Activated CD8-positive, alpha-beta memory T cell treated with anti-CD3 and anti-CD28 coated beads, Interleukin-2, amount 10 ng/mL, durations not matched to agents 7 days and 5 days (primary cell): ENCODE measurements around the gene TMX3. TPM values are rescaled to one million over a fixed set of nuclear protein-coding genes. Genes with fewer than 3 reads are reported as not detected.

ENCODE experiments used
- ATAC-seq: fragments of 150-1000 bp; cut with Tn5 transposase; one replicate; pipeline ENCODE4 v1.10.0; 2021; ENCODE audit warnings: moderate library complexity
- CTCF ChIA-PET: fragments of 350-600 bp; sonication (Branson Sonifier 250); formaldehyde crosslinking; loops from one replicate; lab custom pipeline; 2021; ENCODE audit warnings: antibody characterized with exemption; lab: Charles Lee
- DNase-seq: peaks from one replicate; pipeline ENCODE4 v3.0.0-alpha.2; 2020
- H3K27ac Mint-ChIP-seq: one replicate; pipeline ENCODE4 v1.8.0; 2021; ENCODE audit warnings: mild to moderate bottlenecking, mixed read lengths
- H3K27me3 Mint-ChIP-seq: one replicate; pipeline ENCODE4 v1.8.0; 2021; ENCODE audit warnings: mixed read lengths
- H3K36me3 Mint-ChIP-seq: one replicate; pipeline ENCODE4 v1.8.0; 2021; ENCODE audit warnings: mild to moderate bottlenecking, mixed read lengths
- H3K4me1 Mint-ChIP-seq: one replicate; pipeline ENCODE4 v1.8.0; 2021; ENCODE audit warnings: mixed read lengths
- H3K4me3 Mint-ChIP-seq: one replicate; pipeline ENCODE4 v1.8.0; 2021; ENCODE audit warnings: mild to moderate bottlenecking, moderate library complexity, mixed read lengths
- H3K9me3 Mint-ChIP-seq: one replicate; pipeline ENCODE4 v1.8.0; 2022; ENCODE audit warnings: low read depth, mixed read lengths
- total RNA-seq, 2 experiments: library from RNA; stranded (reverse); gene quantifications; one replicate each; pipeline ENCODE4 v1.2.3, GENCODE V29; 2021

The TMX3 gene
- total RNA-seq, 2 experiments from 2014 or later, result 50.3 to 65.4 TPM

- H3K27ac Mint-ChIP-seq, result no peak overlapping the region
- H3K36me3 Mint-ChIP-seq, result peaks cover 5% of the 10 kb centered on the region
- H3K27me3 Mint-ChIP-seq, result no peaks in the 10 kb centered on the region
- CTCF ChIA-PET, result no interaction called here
- DNase-seq (no peak), ATAC-seq (no peak)
- H3K9me3 Mint-ChIP-seq, result no peaks in the 10 kb centered on the region
- H3K4me1 Mint-ChIP-seq, result peaks cover 3% of the 10 kb centered on the region
- no peak overlapping the region for H3K4me3 Mint-ChIP-seq
Observed at GRCh38 chr18:68727506-68727905, 12.6 kb upstream of the TMX3 start.

GRCh38 chr18:68725346-68725745 is 10.4 kb upstream of the TMX3 start:
- Mint-ChIP-seq H3K4me3 (no peak overlapping the region), H3K36me3 (peaks cover 5% of the 10 kb centered on the region), H3K27me3 (no peaks in the 10 kb centered on the region), H3K9me3 (no peaks in the 10 kb centered on the region), H3K27ac (no peak overlapping the region), H3K4me1 (peaks cover 18% of the 10 kb centered on the region)
- no peak for DNase-seq
- no peak for ATAC-seq
- CTCF ChIA-PET, result no interaction called here

- H3K27me3 Mint-ChIP-seq, result no peaks in the 10 kb centered on the region
- no peak for DNase-seq
- CTCF ChIA-PET, result no interaction called here
- no peak overlapping the region for H3K27ac Mint-ChIP-seq
- no peaks in the 10 kb centered on the region for H3K9me3 Mint-ChIP-seq
- ATAC-seq, result no peak
- H3K4me3 Mint-ChIP-seq, result no peak overlapping the region
- H3K36me3 Mint-ChIP-seq, result peaks cover 8% of the 10 kb centered on the region
- peaks cover 20% of the 10 kb centered on the region for H3K4me1 Mint-ChIP-seq
Observed at GRCh38 chr18:68724021-68724420, 9.1 kb upstream of the TMX3 start.

- Mint-ChIP-seq H3K4me3 (no peak overlapping the region), H3K27me3 (no peaks in the 10 kb centered on the region), H3K36me3 (peaks cover 8% of the 10 kb centered on the region), H3K9me3 (no peaks in the 10 kb centered on the region), H3K27ac (no peak overlapping the region), H3K4me1 (peaks cover 20% of the 10 kb centered on the region)
- DNase-seq (no peak), ATAC-seq (no peak)
- CTCF ChIA-PET, result no interaction called here
Observed at GRCh38 chr18:68723539-68723938, 8.6 kb upstream of the TMX3 start.

GRCh38 chr18:68722821-68723220 is 7.9 kb upstream of the TMX3 start:
- CTCF ChIA-PET, result interaction anchor here (1.6 kb wide), 1 partner anchor 1207 kb away, joined by 3 read pairs; the partner anchor contains the start of gene DSEL
- peaks cover 20% of the 10 kb centered on the region for H3K4me1 Mint-ChIP-seq
- peaks cover 8% of the 10 kb centered on the region for H3K36me3 Mint-ChIP-seq
- no peaks in the 10 kb centered on the region for H3K9me3 Mint-ChIP-seq
- H3K4me3 Mint-ChIP-seq, result no peak overlapping the region
- no peak for DNase-seq
- H3K27me3 Mint-ChIP-seq, result no peaks in the 10 kb centered on the region
- no peak overlapping the region for H3K27ac Mint-ChIP-seq
- ATAC-seq, result no peak

- no peaks in the 10 kb centered on the region for H3K9me3 Mint-ChIP-seq
- CTCF ChIA-PET, result interaction anchor here (0.9 to 1.6 kb wide), 3 partner anchors 11 to 1206 kb away, joined by 3 to 5 read pairs (median 4); partner anchors contain the start of gene DSEL
- no peak for DNase-seq
Observed at GRCh38 chr18:68721681-68722583, 7.0 kb upstream of the TMX3 start.

GRCh38 chr18:68714366-68714711 is 569 bp downstream of the TMX3 start:
- CTCF ChIA-PET, result no interaction called here
- H3K4me1 Mint-ChIP-seq, result peaks cover 43% of the 10 kb centered on the region
- DNase-seq, result peak; percentile 47
- H3K27ac Mint-ChIP-seq, result peak overlapping the region; percentile 96
- peak overlapping the region; percentile 100 for H3K4me3 Mint-ChIP-seq
- ATAC-seq, result peak; percentile 7
- H3K9me3 Mint-ChIP-seq, result no peaks in the 10 kb centered on the region
- no peaks in the 10 kb centered on the region for H3K27me3 Mint-ChIP-seq
- H3K36me3 Mint-ChIP-seq, result peaks cover 27% of the 10 kb centered on the region

More at GRCh38 chr18:68721681-68722583, 7.0 kb upstream of the TMX3 start:
- H3K4me3 Mint-ChIP-seq, result peak overlapping the region; percentile 75
- peaks cover 8% of the 10 kb centered on the region for H3K36me3 Mint-ChIP-seq
- H3K27me3 Mint-ChIP-seq, result no peaks in the 10 kb centered on the region
- peak; percentile 94 for ATAC-seq
- peak overlapping the region; percentile 88 for H3K27ac Mint-ChIP-seq
- peaks cover 20% of the 10 kb centered on the region for H3K4me1 Mint-ChIP-seq

- peak overlapping the region; percentile 96 for H3K27ac Mint-ChIP-seq
- ATAC-seq (no peak), DNase-seq (no peak)
- no peaks in the 10 kb centered on the region for H3K27me3 Mint-ChIP-seq
- no peaks in the 10 kb centered on the region for H3K9me3 Mint-ChIP-seq
- H3K4me3 Mint-ChIP-seq, result peak overlapping the region; percentile 100
- peaks cover 44% of the 10 kb centered on the region for H3K4me1 Mint-ChIP-seq
- peaks cover 29% of the 10 kb centered on the region for H3K36me3 Mint-ChIP-seq
- CTCF ChIA-PET, result no interaction called here
Observed at GRCh38 chr18:68713796-68714195, 1.1 kb downstream of the TMX3 start.

GRCh38 chr18:68713131-68713530 is 1.8 kb downstream of the TMX3 start:
- H3K4me1 Mint-ChIP-seq, result peaks cover 44% of the 10 kb centered on the region
- CTCF ChIA-PET, result no interaction called here
- H3K36me3 Mint-ChIP-seq, result peaks cover 34% of the 10 kb centered on the region
- no peaks in the 10 kb centered on the region for H3K27me3 Mint-ChIP-seq
- H3K4me3 Mint-ChIP-seq, result peak overlapping the region; percentile 100
- ATAC-seq (no peak), DNase-seq (no peak)
- peak overlapping the region; percentile 52 for H3K27ac Mint-ChIP-seq
- no peaks in the 10 kb centered on the region for H3K9me3 Mint-ChIP-seq

- Mint-ChIP-seq H3K4me1 (peaks cover 35% of the 10 kb centered on the region), H3K27me3 (no peaks in the 10 kb centered on the region), H3K4me3 (no peak overlapping the region), H3K36me3 (peaks cover 61% of the 10 kb centered on the region), H3K9me3 (no peaks in the 10 kb centered on the region), H3K27ac (no peak overlapping the region)
- DNase-seq, result no peak
- CTCF ChIA-PET, result no interaction called here
- ATAC-seq, result no peak
Observed at GRCh38 chr18:68707646-68708045, 7.3 kb downstream of the TMX3 start.

GRCh38 chr18:68705119-68705518 is 9.8 kb downstream of the TMX3 start:
- H3K4me1 Mint-ChIP-seq, result peaks cover 26% of the 10 kb centered on the region
- peak overlapping the region; percentile 33 for H3K27ac Mint-ChIP-seq

GRCh38 chr18:68703326-68703725 is 11.6 kb downstream of the TMX3 start:
- ATAC-seq (no peak), DNase-seq (no peak)
- Mint-ChIP-seq H3K9me3 (no peaks in the 10 kb centered on the region), H3K4me1 (peaks cover 22% of the 10 kb centered on the region), H3K36me3 (peaks cover 49% of the 10 kb centered on the region), H3K27me3 (no peaks in the 10 kb centered on the region), H3K27ac (no peak overlapping the region), H3K4me3 (no peak overlapping the region)
- CTCF ChIA-PET, result no interaction called here

More at GRCh38 chr18:68705119-68705518, 9.8 kb downstream of the TMX3 start:
- H3K27me3 Mint-ChIP-seq, result no peaks in the 10 kb centered on the region
- no peak for ATAC-seq
- CTCF ChIA-PET, result interaction anchor here (1.2 kb wide), 1 partner anchor 27 kb away, joined by 3 read pairs; no protein-coding TSS in a partner anchor
- DNase-seq, result no peak
- no peak overlapping the region for H3K4me3 Mint-ChIP-seq
- H3K9me3 Mint-ChIP-seq, result no peaks in the 10 kb centered on the region
- H3K36me3 Mint-ChIP-seq, result peaks cover 56% of the 10 kb centered on the region

- no peak overlapping the region for H3K27ac Mint-ChIP-seq
- H3K9me3 Mint-ChIP-seq, result no peaks in the 10 kb centered on the region
- no peaks in the 10 kb centered on the region for H3K27me3 Mint-ChIP-seq
- peaks cover 20% of the 10 kb centered on the region for H3K4me1 Mint-ChIP-seq
- CTCF ChIA-PET, result no interaction called here
- ATAC-seq, result no peak
- peaks cover 48% of the 10 kb centered on the region for H3K36me3 Mint-ChIP-seq
- no peak overlapping the region for H3K4me3 Mint-ChIP-seq
- no peak for DNase-seq
Observed at GRCh38 chr18:68701353-68701752, 13.6 kb downstream of the TMX3 start.

- ATAC-seq (no peak), DNase-seq (no peak)
- CTCF ChIA-PET, result no interaction called here
- Mint-ChIP-seq H3K4me3 (no peak overlapping the region), H3K36me3 (peaks cover 48% of the 10 kb centered on the region), H3K27ac (no peak overlapping the region), H3K4me1 (peaks cover 18% of the 10 kb centered on the region), H3K27me3 (no peaks in the 10 kb centered on the region), H3K9me3 (no peaks in the 10 kb centered on the region)
Observed at GRCh38 chr18:68699043-68699442, 15.9 kb downstream of the TMX3 start.
